Sciatic nerve (tissue), 2 donors: Measurements from ENCODE around the gene KLHL29. TPM values are rescaled to one million over a fixed set of nuclear protein-coding genes. Genes with fewer than 3 reads are reported as not detected.

Source experiments
- ATAC-seq: fragments of 200-7000 bp; cut with Tn5 transposase; one replicate; pipeline ENCODE4 v1.9.1; 2020; ENCODE audit warnings: mild to moderate bottlenecking, moderate library complexity
- DNase-seq: peaks from one replicate; pipeline ENCODE4 v3.0.0-alpha.2; 2020; ENCODE audit warnings: low spot score
- intact Hi-C: fragments of 100-400 bp; cut with DNase I; formaldehyde crosslinking; loops from one replicate; pipeline ENCODE4 v1.14.2; 2022
- total RNA-seq: library from RNA; stranded (reverse); fragmentation: NEBNext Ultra II Directional; extraction: Animal tissue kit (Norgen Biotek cat#: 25700); gene quantifications from one replicate; pipeline ENCODE4 v1.2.1, GENCODE V29; 2021
- donor health status: DM: no; HTN: no; CAD: no.
- donor health status: DM: no; HTN: no; CAD: no.

KLHL29 gene
- total RNA-seq, 1 donor from 2014 or later = 31.7 TPM

- intact Hi-C loops = no loop called here
- DNase-seq = no peak
- ATAC-seq = no peak
Measured at GRCh38 chr2:23516520-23517256, 131.7 kb downstream of the KLHL29 start.

- intact Hi-C loops = no loop called here
- no peak for ATAC-seq
- DNase-seq = no peak
Measured at GRCh38 chr2:23518481-23519333, 133.7 kb downstream of the KLHL29 start.

- ATAC-seq (peak; percentile 41), DNase-seq (no peak)
- intact Hi-C loops = no loop called here
Measured at GRCh38 chr2:23519334-23519651, 134.3 kb downstream of the KLHL29 start.

- intact Hi-C loops = no loop called here
- ATAC-seq (peak; percentile 57), DNase-seq (no peak)
Measured at GRCh38 chr2:23520256-23520655, 135.3 kb downstream of the KLHL29 start.

- no peak for DNase-seq
- no peak for ATAC-seq
- intact Hi-C loops = no loop called here
Measured at GRCh38 chr2:23521060-23521459, 136.1 kb downstream of the KLHL29 start.

- DNase-seq (no peak), ATAC-seq (no peak)
- intact Hi-C loops = no loop called here
Measured at GRCh38 chr2:23522726-23523372, 137.9 kb downstream of the KLHL29 start.

GRCh38 chr2:23523373-23524260 is 138.6 kb downstream of the KLHL29 start:
- ATAC-seq (peak; percentile 35), DNase-seq (no peak)
- intact Hi-C loops = no loop called here

- DNase-seq = no peak
Measured at GRCh38 chr2:23524261-23524706, 139.3 kb downstream of the KLHL29 start.

GRCh38 chr2:23525137-23525765 is 140.3 kb downstream of the KLHL29 start:
- intact Hi-C loops = no loop called here
- no peak for DNase-seq
- peak; percentile 44 for ATAC-seq

More at GRCh38 chr2:23524261-23524706, 139.3 kb downstream of the KLHL29 start:
- ATAC-seq = peak; percentile 54
- intact Hi-C loops = no loop called here

- DNase-seq (no peak), ATAC-seq (no peak)
- intact Hi-C loops = no loop called here
Measured at GRCh38 chr2:23526114-23526513, 141.1 kb downstream of the KLHL29 start.

GRCh38 chr2:23526835-23527790 is 142.1 kb downstream of the KLHL29 start:
- ATAC-seq = no peak

GRCh38 chr2:23528171-23528570 is 143.2 kb downstream of the KLHL29 start:
- intact Hi-C loops = no loop called here
- ATAC-seq (no peak), DNase-seq (no peak)

More at GRCh38 chr2:23526835-23527790, 142.1 kb downstream of the KLHL29 start:
- DNase-seq = no peak
- intact Hi-C loops = no loop called here

- intact Hi-C loops = no loop called here
- ATAC-seq (no peak), DNase-seq (no peak)
Measured at GRCh38 chr2:23528690-23529089, 143.7 kb downstream of the KLHL29 start.

GRCh38 chr2:23529659-23530058 is 144.7 kb downstream of the KLHL29 start:
- DNase-seq (no peak), ATAC-seq (no peak)
- intact Hi-C loops = no loop called here

- no peak for DNase-seq
- ATAC-seq = no peak
- intact Hi-C loops = no loop called here
Measured at GRCh38 chr2:23530206-23530908, 145.4 kb downstream of the KLHL29 start.

- intact Hi-C loops = no loop called here
- ATAC-seq (no peak), DNase-seq (no peak)
Measured at GRCh38 chr2:23530909-23531276, 145.9 kb downstream of the KLHL29 start.

- intact Hi-C loops = no loop called here
- ATAC-seq (no peak), DNase-seq (no peak)
Measured at GRCh38 chr2:23531280-23531679, 146.3 kb downstream of the KLHL29 start.
